HG02973 (cell line): ENCODE measurements around the gene PLCB1.

ENCODE experiments used
- ATAC-seq: cut with Tn5 transposase; IDR thresholded peaks from one replicate; pipeline ENCODE4 v1.9.1; 2021; ENCODE audit warnings: moderate library complexity; ENCODE audit not compliant: unreplicated experiment

PLCB1 gene

DNA sequence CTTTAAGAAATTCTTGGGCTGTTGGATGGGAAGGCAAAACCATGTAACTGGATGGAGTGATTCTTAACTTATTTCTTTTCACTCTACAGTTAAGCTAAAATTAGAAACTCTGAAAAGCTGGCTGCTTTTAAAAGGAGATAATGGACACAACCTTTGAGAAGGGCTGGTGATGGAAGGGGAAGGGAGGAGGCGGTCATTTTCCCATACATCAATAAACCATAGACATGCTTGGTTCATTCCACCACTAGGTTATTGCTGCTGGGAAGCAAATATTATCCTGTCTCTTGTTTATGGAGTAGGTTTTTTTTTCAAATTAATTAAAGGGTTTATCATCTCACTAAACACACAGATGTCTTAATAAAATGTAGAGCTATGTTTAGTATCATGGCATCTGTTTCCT lies 76.2 kb downstream of the PLCB1 start:
- ATAC-seq = no peak

GRCh38 chr20:8209061-8209460 lies 77.0 kb downstream of the PLCB1 start:
- peak; percentile 53 for ATAC-seq

DNA sequence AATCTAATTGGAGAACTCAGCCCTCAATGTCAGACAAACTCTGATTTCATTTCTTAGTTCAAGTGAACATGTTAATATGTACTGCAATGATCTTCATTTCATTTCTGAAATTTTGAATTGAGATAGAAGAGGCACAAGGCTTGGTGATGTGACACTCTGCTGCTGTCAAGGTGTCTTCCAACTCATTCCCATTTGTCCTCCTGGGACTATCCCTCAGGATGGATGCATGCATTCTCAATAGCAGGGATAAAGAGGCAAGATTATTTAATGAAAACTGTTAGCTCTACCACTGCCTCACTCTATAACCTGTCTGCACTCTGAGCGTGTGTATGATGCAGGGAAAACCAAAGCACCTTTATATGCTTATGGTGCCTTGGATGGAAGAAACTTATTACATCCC lies 78.7 kb downstream of the PLCB1 start:
- ATAC-seq = no peak

- no peak for ATAC-seq
These were observed 80.2 kb downstream of the PLCB1 start for GRCh38 chr20:8212286-8212685.

- no peak for ATAC-seq
These were observed 81.2 kb downstream of the PLCB1 start for GRCh38 chr20:8213270-8213669.

DNA sequence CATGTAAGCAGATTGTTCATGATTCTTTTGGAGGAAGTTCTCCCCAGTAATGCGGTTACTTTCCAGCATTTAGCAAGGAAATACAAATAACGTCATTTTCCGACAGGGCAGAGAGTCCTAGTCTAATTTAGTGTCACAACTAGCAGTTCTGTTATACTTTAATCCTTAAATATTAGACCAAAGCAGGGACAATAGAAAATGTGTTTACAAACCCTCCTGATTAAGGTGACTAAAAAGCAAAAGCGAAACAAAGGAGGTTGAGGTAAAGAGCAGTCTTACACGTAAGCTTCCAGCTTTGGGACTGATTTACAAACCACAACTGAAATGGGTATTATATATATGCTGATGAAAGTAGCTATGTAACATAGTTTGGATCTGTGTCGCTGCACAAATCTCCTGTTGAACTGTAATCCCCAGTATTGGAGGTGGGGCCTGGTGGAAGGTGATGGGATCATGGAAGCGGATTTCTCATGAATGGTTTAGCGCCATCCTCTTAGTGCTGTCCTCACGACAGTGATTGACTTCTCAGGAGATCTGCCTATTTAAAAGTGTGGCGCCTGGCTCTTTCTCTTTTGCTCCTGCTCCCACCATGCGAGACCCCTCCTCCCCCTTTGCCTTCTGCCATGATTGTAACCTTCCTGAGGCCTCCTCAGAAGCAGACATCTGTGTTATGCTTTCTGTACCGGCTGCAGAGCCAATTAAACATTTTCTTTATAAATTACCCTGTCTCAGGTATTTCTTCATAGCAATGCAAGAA lies 81.9 kb downstream of the PLCB1 start:
- ATAC-seq = peak; percentile 88

- no peak for ATAC-seq
These were observed 83.3 kb downstream of the PLCB1 start for GRCh38 chr20:8215361-8215781.

DNA sequence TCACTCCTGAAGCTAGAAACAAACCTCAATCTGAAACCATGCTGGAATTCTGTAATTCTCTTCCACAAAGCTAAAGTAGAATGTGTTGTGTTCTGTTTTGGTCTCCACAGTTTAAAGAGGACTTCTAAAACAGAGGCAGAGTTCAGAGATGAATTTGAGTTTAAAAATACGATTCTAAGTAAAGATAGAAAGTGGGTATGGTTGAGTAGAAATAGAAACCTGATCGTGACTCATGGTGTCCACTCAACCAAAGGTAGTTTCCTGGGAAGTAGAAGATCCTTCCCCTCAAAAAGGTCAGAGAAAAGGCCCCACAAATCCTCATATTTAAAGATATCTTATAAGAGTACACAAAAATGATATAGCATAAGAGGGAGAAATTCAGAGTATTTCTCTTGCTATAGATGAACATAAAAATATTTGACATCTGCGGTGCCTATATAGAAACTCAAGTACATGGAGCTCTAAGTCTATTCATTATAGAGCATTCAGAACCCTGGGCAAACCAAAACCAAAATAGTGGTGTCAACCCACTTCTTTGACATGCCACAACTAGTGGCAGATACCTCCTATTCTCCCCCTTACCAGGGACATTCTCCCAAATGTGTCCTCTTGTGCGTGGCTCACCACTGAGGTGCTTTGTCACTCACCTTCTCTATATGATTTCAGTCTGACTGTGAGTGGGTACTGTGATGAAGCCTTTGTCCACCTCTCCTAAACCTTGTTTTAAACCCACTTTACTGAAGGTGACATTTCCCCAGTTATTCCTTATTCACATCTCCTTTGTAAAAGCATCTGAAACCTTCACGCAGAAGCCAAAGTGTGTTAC lies 84.5 kb downstream of the PLCB1 start:
- ATAC-seq = no peak

DNA sequence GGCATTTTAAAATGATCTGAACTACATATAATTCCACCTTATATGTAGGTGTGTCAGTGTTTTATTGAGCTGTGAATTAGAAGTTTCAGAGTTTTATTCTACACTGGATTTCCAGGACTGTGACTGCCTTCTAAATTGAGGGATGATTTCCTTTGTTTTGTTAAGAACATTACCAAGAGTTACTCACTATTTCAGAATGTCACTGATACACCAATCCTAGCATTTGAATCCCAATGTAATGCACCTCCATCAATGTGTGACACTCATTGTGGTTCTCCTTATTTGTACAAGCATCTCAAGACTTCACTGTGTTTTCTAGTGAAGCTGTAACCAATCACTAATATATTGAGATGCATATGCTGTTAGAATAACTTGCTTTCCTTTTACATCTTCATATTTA lies 86.8 kb downstream of the PLCB1 start:
- no peak for ATAC-seq

DNA sequence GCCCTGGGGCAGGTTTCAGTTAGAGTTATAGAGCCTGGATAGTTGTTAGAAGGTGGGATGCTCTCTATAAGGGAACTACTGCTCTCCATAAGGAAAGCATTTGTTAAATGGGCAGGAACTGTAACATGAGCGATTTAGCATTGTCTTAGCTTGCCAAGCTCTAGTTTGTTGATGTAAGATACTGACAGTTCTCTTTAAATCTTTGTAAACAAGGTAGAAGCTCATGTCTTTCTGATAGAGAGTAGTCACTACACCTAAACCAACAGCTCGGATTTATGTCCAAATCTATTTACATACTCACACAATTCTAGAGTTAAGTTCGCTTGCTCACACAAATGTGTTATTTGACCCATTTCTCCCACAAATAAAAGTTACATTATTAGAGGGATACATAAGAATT lies 87.3 kb downstream of the PLCB1 start:
- no peak for ATAC-seq

DNA sequence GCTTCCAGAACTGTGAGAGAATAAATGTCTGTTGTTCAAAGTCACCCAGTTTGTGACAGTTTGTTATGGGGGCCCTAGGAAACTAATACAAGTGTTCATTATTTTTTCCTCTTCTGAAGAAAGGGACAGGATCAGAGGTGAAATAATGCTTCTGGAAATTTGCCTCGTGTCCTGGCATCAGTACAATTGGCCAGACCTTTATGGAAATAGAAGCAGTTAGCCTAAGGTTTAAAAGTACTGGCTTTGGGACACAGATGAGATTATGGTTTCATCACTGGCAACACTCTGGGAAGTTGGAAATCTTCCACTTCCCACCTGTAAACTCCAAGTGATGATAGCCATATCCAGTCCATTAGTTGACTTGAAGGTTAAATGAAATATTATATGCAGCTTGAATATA lies 88.7 kb downstream of the PLCB1 start:
- no peak for ATAC-seq

DNA sequence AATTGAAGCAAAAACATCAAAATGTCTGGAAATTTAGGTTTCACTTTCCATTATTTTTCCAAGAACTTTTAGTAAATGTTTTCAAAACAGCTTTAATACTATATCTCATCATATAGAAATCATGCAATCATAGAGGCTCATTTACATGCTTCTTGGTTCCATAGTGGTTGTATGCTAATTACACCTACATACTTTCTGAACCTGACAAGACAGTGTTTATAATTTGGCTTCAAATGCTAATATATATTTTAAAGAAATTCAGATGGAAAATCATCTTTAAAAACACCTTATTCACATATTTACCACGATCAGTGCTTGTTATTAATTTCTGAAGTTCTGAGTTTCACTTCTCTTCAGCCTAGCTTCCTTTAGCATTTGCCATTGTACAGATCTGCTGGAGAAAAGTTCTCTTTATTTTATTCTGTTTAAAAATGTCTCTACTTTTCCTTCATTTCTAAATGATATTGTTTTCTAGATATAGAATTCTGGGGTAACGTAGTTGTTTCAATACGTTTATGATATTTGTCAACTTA lies 89.9 kb downstream of the PLCB1 start:
- ATAC-seq = no peak

- ATAC-seq = no peak
These were observed 91.2 kb downstream of the PLCB1 start for GRCh38 chr20:8223091-8223870.

GRCh38 chr20:8225658-8226057 lies 93.6 kb downstream of the PLCB1 start:
- no peak for ATAC-seq

GRCh38 chr20:8226106-8226505 lies 94.0 kb downstream of the PLCB1 start:
- no peak for ATAC-seq

GRCh38 chr20:8227293-8227692 lies 95.2 kb downstream of the PLCB1 start:
- ATAC-seq = no peak

- peak; percentile 45 for ATAC-seq
These were observed 96.2 kb downstream of the PLCB1 start for GRCh38 chr20:8228315-8228714.

DNA sequence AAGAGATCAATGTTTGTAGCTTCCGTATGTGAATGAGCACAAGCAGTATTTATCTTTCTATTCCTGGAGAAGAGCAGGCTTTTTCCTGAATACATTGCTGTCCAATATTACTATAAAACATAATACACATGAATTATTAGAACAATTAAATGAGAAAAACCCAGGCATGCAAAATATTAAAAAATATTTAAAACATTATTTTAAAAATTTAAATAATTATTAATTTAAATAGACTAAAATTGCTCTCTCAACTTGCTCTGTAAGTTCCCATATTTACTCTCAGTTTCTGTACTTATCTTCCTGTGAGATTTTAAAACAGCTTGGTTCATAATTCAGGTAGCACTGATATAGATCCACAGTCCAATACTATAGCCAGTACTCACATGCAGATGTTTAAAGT lies 97.0 kb downstream of the PLCB1 start:
- no peak for ATAC-seq

DNA sequence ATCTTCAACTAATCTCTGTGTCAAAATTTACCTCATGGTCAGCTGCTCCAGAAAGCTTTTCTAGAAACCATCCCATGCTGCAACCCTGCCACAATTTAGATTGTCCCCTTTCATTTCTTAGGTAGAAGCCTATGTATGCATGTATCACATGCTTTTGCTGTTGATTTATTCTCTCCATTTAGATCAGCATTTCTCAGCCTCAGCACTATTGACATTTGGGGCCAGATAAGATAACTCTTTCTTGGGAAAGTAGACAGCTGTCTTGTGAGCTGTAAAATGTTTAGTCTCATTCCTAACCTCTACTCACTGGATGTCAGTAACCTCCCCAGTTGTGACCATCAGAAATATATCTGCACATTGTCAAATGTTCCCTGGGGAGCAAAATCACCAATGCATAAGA lies 99.0 kb downstream of the PLCB1 start:
- no peak for ATAC-seq

GRCh38 chr20:8232332-8232731 lies 100.3 kb downstream of the PLCB1 start:
- no peak for ATAC-seq

DNA sequence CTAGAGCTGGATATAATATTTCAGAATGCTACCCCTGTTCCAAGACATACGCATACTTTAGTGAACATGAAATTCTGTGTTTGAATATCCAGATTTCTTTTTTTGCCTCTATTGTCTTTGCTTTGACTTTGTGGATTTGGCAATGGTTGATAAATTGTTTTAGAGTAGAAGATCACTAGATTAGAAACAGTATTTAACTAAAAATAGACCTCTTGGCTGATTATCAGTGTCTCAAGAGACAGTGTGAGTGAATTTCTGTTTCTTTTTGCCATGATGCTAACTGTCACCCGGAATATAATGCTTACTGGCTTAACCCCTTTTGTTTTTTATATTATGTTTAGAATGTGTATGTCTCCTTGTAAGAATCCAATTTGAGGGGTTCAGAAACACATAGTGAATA lies 102.5 kb downstream of the PLCB1 start:
- ATAC-seq = no peak
